Mesodermal cell (in vitro differentiated cells): ENCODE results near the gene SLCO1A2.

Experiments
- H3K27ac ChIP-seq: 2 replicates; pipeline ENCODE4 v1.7.0; 2013; ENCODE audit warnings: mild to moderate bottlenecking, low read depth, low read length, moderate library complexity; ENCODE audit not compliant: severe bottlenecking
- H3K36me3 ChIP-seq: 2 replicates; pipeline ENCODE4 v1.7.1; 2013; ENCODE audit warnings: mild to moderate bottlenecking, low read length, moderate library complexity; ENCODE audit not compliant: control insufficient read depth, insufficient read depth
- H3K4me1 ChIP-seq: one replicate; pipeline ENCODE4 v1.7.1; 2013; ENCODE audit warnings: mild to moderate bottlenecking, low read length; ENCODE audit not compliant: insufficient read depth, control insufficient read depth, poor library complexity, severe bottlenecking
- H3K4me3 ChIP-seq: 2 replicates; pipeline ENCODE4 v1.7.0; 2013; ENCODE audit warnings: low read length, control low read depth, mild to moderate bottlenecking; ENCODE audit not compliant: insufficient read depth, poor library complexity, severe bottlenecking; ENCODE audit errors: extremely low read depth
- H3K9me3 ChIP-seq: 2 replicates; pipeline ENCODE4 v1.7.1; 2013; ENCODE audit warnings: mild to moderate bottlenecking, low read length, moderate library complexity; ENCODE audit not compliant: control insufficient read depth
- WGBS, 2 experiments: methylation state at CpG; one replicate each; pipeline ENCODE4 v1.1.5; 2013; ENCODE audit warnings: missing lambda C conversion rate in 2 of 2; ENCODE audit not compliant: insufficient coverage in 2 of 2; 5-methylcytosine and 5-hydroxymethylcytosine counted together

Gene SLCO1A2

DNA sequence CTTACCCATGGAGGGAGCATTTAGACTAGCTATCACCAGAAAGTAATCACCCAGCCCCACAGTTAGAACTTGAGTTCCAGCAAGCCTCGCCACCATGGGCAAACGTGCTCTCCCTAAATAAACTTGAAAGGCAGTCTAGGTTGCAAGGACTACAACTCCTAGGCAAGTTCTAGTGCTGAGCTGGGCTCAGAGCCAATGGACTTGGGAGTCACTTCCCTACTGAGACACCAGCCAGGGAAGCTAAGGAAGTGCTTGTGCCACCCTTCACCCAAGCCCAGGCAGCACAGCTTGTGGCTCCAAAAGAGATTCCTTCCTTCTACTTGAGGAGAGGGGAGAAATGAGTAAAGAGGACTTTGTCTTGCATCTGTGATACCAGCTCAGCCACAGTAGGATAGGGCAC lies 57.9 kb downstream of the SLCO1A2 start:
- H3K4me3 ChIP-seq = no peak overlapping the region
- no peaks in the 10 kb centered on the region for H3K9me3 ChIP-seq
- H3K4me1 ChIP-seq = no peaks in the 10 kb centered on the region
- H3K36me3 ChIP-seq = no peaks in the 10 kb centered on the region
- no peak overlapping the region for H3K27ac ChIP-seq
- 80 to 100% methylated on average over 1 to 2 of the region's 2 CpGs for WGBS, 2 experiments

DNA sequence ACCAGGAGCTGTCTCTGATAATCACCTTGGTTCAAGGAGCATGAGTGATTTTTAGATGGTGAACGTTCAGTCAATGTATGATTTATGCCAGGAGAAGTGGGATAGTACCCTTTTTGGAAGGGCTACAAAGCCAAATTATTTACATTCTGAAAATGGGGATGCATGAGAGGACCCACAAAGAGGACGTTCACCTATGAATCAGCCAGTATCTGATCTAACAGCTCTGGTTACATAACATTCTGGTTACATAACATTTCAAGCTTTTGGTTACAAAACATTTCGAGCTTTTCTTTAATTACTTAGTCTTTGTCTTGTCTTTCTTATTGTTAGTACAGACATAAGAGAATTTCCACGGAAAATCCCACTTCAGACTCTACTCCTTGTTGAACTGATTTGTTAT lies 68.8 kb downstream of the SLCO1A2 start:
- no peak overlapping the region for H3K4me3 ChIP-seq
- H3K36me3 ChIP-seq = no peaks in the 10 kb centered on the region
- no peaks in the 10 kb centered on the region for H3K4me1 ChIP-seq
- H3K27ac ChIP-seq = no peak overlapping the region
- H3K9me3 ChIP-seq = peaks cover 6% of the 10 kb centered on the region
- WGBS, 2 experiments = 67 to 71% methylated on average over 1 to 2 of the region's 4 CpGs

GRCh38 chr12:21264232-21264631 lies 70.5 kb downstream of the SLCO1A2 start:
- Histone ChIP-seq H3K27ac (no peak overlapping the region), H3K4me1 (no peaks in the 10 kb centered on the region), H3K4me3 (no peak overlapping the region), H3K9me3 (peaks cover 6% of the 10 kb centered on the region), H3K36me3 (no peaks in the 10 kb centered on the region)

DNA sequence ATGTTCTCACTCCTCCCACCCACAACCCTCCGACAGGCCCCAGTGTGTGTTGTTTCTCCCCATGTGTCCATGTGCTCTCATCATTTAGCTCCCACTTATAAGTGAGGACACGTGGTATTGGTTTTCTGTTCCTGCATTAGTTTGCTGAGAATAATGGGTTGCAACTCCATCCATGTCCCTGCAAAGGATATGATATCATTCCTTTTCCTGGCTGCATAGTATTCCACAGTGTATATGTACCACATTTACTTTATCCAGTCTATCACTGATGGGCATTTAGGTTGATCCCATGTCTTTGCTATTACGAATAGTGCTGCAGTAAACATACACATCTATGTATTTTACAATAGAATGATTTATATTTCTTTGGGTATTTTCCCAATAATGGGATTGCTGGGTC lies 77.5 kb downstream of the SLCO1A2 start:
- Histone ChIP-seq H3K27ac (no peak overlapping the region), H3K4me1 (no peaks in the 10 kb centered on the region), H3K36me3 (no peaks in the 10 kb centered on the region), H3K9me3 (no peaks in the 10 kb centered on the region), H3K4me3 (no peak overlapping the region)
- WGBS, 2 experiments = no CpG with 5 or more reads among the region's 3 CpGs

GRCh38 chr12:21252070-21252469 lies 82.6 kb downstream of the SLCO1A2 start:
- no peaks in the 10 kb centered on the region for H3K4me1 ChIP-seq
- WGBS, 2 experiments = 75 to 93% methylated on average over 2 to 3 of the region's 5 CpGs

DNA sequence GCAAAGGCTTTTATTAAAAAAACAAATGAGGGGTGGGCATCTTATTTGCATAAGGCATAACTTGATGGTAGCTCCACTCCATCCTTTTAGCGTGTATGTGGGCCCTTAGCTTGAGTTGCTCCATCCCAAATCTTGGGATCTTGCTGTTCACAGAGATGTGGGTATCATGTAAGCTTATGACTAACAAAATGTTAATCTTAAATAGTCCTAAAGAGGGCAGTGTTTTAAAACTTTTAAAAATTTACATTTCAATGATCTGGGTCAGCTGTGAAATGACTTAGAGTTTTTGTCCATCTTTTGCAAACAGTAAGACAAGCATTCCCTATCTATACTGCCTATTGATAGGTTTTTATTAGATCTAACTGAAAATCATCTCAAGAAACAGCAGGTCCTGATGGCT lies 86.0 kb downstream of the SLCO1A2 start:
- 75% methylated on average over 1 of the region's 1 CpG; no CpG with 5 or more reads in 1 of the 2 experiments for WGBS, 2 experiments
- H3K4me3 ChIP-seq = no peak overlapping the region
- H3K4me1 ChIP-seq = no peaks in the 10 kb centered on the region
- no peaks in the 10 kb centered on the region for H3K36me3 ChIP-seq
- no peaks in the 10 kb centered on the region for H3K9me3 ChIP-seq
- no peak overlapping the region for H3K27ac ChIP-seq

More at GRCh38 chr12:21252070-21252469, 82.6 kb downstream of the SLCO1A2 start:
- H3K4me3 ChIP-seq = no peak overlapping the region
- no peaks in the 10 kb centered on the region for H3K9me3 ChIP-seq
- H3K36me3 ChIP-seq = no peaks in the 10 kb centered on the region
- H3K27ac ChIP-seq = no peak overlapping the region

DNA sequence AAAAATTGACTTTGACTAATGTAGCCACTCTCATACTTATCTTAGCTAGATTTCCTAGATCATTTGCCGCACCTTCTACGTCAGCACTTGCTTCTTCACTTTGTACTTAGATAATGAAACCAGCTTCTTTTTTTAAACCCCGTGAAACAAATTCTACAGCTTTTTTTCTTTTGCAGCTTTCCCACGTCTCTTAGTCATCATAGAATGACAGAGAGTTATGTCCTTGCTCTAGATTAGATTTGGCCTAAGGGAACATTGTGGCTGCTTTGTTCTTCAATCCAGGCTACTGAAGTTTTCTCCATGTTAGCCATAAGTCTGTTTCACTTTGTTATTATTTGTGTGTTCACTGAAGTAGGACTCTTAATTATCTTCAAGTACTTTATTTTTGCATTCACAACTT lies 94.9 kb downstream of the SLCO1A2 start:
- Histone ChIP-seq H3K36me3 (no peaks in the 10 kb centered on the region), H3K27ac (no peak overlapping the region), H3K4me1 (no peaks in the 10 kb centered on the region), H3K4me3 (no peak overlapping the region), H3K9me3 (no peaks in the 10 kb centered on the region)
- 75 to 79% methylated on average over 2 to 4 of the region's 4 CpGs for WGBS, 2 experiments

GRCh38 chr12:21234395-21234794 lies 100.3 kb downstream of the SLCO1A2 start:
- no peak overlapping the region for H3K4me3 ChIP-seq
- no peak overlapping the region for H3K27ac ChIP-seq
- no peaks in the 10 kb centered on the region for H3K36me3 ChIP-seq
- H3K4me1 ChIP-seq = no peaks in the 10 kb centered on the region
- WGBS, 2 experiments = 83% methylated on average over 1 of the region's 5 CpGs; no CpG with 5 or more reads in 1 of the 2 experiments
- no peaks in the 10 kb centered on the region for H3K9me3 ChIP-seq

DNA sequence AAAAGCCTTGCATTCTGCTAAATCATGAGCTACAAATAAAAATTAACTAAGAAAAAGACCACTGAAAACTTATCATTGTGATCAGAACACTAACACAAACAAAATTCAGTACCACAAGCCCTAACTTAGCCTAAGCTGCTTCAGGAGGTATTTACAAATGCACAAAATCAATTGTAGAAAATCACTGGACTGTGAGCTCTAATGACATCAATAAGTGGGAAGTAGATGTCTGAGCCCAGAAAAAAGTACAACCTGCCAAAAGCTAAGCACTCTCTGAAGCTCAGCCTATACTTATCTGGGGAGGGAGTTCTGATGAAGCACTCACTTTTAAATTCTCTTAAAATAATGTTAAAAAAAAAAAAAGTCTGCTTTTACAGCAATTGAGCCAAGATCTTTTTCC lies 110.8 kb downstream of the SLCO1A2 start:
- no peaks in the 10 kb centered on the region for H3K36me3 ChIP-seq
- no peak overlapping the region for H3K4me3 ChIP-seq
- H3K9me3 ChIP-seq = no peaks in the 10 kb centered on the region
- H3K27ac ChIP-seq = no peak overlapping the region
- no peaks in the 10 kb centered on the region for H3K4me1 ChIP-seq

DNA sequence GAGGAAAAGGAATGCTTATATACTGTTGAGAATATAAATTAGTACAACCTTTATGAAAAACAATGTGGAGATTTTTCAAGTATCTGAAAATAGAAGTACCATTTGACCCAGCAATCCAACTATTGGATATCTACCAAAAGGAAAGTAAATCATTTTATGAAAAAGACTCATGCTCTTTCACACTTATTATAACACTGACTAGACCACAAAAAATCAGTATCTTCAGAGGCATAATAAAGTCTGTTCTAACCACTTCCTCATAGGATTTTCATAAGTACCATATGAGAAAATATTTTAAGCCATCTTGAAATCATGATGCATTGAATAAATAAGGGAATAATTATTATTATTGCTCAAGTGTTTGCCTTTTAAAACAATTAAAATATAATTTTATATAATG lies 112.9 kb downstream of the SLCO1A2 start:
- no peak overlapping the region for H3K4me3 ChIP-seq
- no peaks in the 10 kb centered on the region for H3K36me3 ChIP-seq
- no peaks in the 10 kb centered on the region for H3K4me1 ChIP-seq
- H3K27ac ChIP-seq = no peak overlapping the region
- no peaks in the 10 kb centered on the region for H3K9me3 ChIP-seq

DNA sequence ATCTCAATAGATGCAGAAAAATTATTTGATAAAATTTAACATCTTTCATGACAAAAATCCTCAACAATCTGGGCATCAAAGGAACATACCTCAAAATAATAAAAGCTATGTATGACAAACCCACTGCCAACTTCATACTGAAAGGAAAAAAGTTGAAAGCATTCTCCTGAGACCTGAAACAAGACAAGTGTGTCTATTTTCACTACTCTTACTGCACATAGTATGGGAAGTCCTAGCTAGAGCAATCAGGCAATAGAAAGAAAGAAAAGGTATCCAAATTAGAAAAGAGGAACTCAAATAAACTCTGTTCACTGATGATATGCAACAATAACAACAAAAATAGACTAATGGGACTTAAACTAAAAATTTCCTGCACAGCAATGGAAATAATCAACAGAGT lies 113.6 kb downstream of the SLCO1A2 start:
- Histone ChIP-seq H3K4me3 (no peak overlapping the region), H3K4me1 (no peaks in the 10 kb centered on the region), H3K9me3 (no peaks in the 10 kb centered on the region)

DNA sequence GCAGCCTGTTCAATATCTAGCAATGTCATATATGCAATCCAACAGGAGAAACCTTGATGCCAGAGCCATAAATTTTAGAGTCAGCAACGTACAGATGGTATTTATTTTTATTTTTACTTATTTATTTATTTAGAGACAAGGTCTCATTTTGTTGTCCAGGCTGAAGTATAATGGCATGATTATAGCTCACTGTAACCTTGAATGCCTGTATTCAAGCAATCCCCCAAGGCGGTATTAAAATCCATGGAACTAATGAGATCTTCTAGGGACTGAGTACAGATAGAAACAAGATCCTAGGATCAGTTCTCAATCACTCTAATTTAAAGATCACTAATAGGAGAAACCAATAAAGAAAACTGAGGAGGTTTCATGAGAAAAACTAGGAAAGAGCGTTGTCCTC lies 114.5 kb downstream of the SLCO1A2 start:
- Histone ChIP-seq H3K4me3 (no peak overlapping the region), H3K36me3 (no peaks in the 10 kb centered on the region), H3K4me1 (no peaks in the 10 kb centered on the region), H3K9me3 (no peaks in the 10 kb centered on the region), H3K27ac (no peak overlapping the region)
- WGBS, 2 experiments = 71% methylated on average over 1 of the region's 3 CpGs; no CpG with 5 or more reads in 1 of the 2 experiments

More for the DNA sequence above, 113.6 kb downstream of the SLCO1A2 start:
- no peak overlapping the region for H3K27ac ChIP-seq
- no peaks in the 10 kb centered on the region for H3K36me3 ChIP-seq
